NCI-H146 (cell line): ENCODE measurements around the gene TERT.

Experiments
- DNase-seq: peaks from one replicate; lab custom pipeline; 2025; lab: John Stamatoyannopoulos, UW

Gene TERT

DNA sequence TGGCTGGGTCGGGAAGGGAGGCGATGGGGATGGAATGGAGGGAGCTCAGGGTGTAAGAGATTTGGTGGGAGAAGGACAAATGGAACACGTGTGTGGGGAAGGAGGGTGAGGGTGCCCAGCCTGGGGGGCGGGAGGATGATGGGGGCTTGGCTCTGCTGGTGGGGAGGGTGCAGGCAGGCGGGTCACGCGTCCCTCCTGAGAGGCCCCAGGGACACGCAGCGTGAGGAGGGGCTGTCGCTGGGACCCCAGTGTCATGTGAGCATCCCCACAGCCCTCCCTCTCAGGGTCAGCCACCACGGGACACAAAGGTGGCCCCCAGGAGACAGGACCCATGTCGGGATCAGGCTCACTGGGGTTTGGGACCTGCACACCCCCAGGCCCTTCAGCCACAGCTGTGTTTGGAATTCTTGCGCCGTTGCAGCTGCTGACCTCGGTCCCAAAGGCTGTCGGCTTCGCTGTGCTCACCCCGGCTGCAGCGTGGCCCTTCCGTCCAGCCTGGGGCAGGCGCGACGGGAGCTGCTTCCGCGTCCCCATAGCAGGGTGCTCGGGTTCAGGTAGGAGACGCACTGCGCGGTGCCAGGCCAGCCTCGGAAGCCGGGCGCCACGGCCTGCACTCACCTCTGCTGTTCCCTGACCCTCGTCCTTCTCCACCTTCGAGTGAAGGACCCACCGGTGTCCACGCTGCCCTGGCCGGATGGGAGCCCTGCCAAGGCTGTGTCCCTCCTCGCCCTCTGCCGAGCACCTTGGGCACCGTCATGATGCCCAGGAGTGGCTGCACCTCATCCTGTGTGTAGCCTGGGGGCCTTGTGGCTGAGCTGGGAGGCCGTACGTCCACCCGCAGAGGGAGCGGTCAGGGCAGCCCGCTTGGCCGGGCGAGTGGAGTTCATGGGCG, 88.1 kb downstream of the TERT start:
- no peak for DNase-seq

DNA sequence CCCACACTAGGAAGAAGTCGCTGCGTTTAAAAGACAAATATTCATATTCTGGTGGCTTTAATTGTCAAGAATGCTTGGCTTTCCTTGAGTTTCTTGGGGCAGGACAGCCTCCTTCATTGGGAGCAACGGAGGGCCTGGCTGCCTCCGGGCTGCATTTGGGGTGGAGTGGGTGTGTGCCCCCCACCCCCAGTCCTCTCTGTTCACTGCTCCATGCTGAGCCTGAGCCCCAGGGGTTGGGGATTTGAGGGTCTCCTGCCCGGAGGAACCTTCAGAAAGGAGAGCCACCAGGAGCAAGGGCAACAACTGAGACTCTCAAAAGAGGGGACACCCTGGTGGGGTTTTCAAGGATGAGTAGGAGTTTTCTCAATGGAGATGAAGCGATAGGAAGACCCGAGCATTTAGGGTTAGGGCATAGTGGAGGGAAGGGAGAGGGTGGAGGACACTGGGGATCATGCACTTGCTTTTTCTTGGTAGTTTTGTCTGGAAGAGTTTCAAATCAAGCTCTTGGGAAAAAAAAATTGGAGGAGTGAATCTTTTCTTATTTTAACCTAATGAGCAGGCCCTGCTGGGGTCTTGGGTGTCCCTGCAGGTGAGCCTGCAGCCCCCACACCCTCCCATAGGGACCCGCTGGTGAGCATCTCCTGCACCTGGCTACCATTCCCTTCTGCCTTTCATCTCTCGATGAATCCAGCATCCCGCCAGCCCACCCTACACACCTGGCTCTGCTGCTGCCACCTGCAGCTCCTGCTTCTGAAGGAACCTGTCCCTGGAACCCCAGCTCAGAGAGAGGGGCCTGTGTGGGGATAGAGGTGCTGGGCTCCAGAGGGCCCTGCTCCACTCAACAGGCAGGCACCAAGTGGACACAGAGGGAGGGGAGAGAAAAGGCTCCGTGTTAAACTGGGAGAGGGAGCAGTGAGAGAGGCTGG, 89.3 kb downstream of the TERT start:
- DNase-seq, result peak; percentile 29

DNA sequence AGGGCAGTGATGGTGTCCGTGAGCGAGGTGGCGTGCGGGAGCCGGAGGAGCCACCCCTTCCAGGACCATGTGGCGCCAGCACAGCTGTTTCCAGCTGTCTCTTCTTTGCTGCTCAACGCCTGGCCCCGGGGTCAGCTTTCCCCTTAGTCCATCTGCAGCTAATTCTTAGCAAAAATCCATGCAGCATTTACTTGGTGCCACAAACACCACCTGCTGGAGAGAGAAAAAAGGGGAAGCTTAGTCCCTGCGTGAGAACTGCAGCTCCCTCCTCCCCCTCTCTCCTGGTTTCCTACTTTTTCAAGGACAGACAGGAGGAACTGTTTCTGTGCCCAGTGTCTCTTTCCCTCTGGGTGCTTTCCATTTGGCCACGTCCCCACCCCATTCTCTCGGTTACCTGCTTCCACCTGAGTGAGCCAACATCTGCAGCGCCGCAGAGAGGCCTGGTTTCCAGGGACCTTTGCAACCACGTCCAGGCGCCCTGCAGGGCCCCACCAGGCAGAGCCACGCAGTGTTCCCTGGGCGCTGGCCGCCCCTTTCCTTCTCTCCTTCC, 90.1 kb downstream of the TERT start:
- DNase-seq, result peak; percentile 68

DNA sequence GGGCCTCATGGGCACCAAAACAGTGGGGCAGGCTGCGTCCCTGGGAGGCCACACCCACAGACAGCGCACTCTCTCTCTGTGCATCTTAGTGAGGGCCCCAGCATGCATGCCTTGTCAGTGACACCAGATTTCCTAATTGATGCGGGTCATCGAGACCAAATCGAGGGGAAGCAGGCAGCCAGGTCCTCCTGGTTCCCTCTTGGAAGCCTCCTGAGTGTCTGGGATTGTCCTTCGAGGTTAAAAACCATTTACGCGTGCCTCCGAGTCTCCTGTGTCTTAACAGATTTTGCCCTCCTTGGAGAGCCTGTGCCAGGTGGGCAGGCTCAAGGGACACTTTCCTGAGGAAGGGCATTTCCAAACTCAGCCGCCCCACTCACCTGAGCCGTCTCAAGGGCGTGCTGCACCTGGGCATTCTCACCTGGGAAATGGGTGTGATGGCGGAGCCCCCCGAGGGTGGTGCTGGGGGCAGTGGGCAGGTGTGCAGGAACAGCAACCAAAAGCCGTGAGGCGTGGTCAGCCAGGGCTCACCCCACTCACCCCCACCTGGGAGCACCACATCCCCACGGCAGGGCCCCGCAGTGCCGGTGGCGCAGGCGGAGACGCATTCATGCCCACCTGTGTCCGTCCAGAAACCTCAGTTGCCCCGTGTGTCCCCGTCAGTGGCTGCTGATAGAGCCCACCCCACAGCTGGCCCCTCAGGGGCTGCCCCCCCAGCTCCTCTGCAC, 90.7 kb downstream of the TERT start:
- DNase-seq, result no peak

- no peak for DNase-seq
These were observed 91.4 kb downstream of the TERT start for GRCh38 chr5:1203311-1203967.
